A549 (cell line): ENCODE measurements around the gene GGN. TPM values are rescaled to one million over a fixed set of nuclear protein-coding genes. Genes with fewer than 3 reads are reported as not detected.

Source experiments
- ATAC-seq, 2 experiments: fragments of 200-7000 bp in 1 of 2; fragments of >200 bp in 1 of 2; cut with Nextera tagmentation in 1 of 2; cut with Tn5 transposase in 1 of 2; 3 replicates each; pipeline versions ENCODE4 v1.8.0 to v1.9.1; 2018 to 2020; ENCODE audit warnings: mild to moderate bottlenecking in 1 of 2, moderate library complexity in 1 of 2
- CTCF ChIA-PET: fragments of 300-600 bp; sonication (Branson Sonifier 250); formaldehyde crosslinking; extraction: SDS; loops from one replicate; lab custom pipeline; 2021; ENCODE audit warnings: antibody characterized with exemption, inconsistent platforms; lab: Yijun Ruan, JAX
- POLR2A ChIA-PET: fragments of 350-600 bp; formaldehyde crosslinking; extraction: SDS; loops from one replicate; lab custom pipeline; 2021; ENCODE audit warnings: antibody characterized with exemption, inconsistent platforms; lab: Yijun Ruan, JAX
- DNase-seq, 2 experiments: peaks; one replicate each; pipeline versions ENCODE4 v3.0.0 to v3.0.0-alpha.2; 2011 to 2016; ENCODE audit warnings: low read depth in 1 of 2, low spot score in 1 of 2
- FAIRE-seq: peaks from 2 replicates; lab custom pipeline; 2011; peaks lifted over from hg19 to GRCh38; lab: Jason Lieb, UNC
- H3K27ac ChIP-seq, 2 experiments: fragments of >200 bp; sonication (Bioruptor Twin); formaldehyde crosslinking; 3 replicates each; pipeline ENCODE4 v1.5.1; 2016 to 2017
- H3K4me1 ChIP-seq: fragments of >200 bp; sonication (Bioruptor Twin); formaldehyde crosslinking; 3 replicates; pipeline ENCODE4 v1.6.1; 2016
- H3K4me2 ChIP-seq: fragments of >200 bp; sonication (Bioruptor Twin); formaldehyde crosslinking; 3 replicates; pipeline ENCODE4 v1.6.1; 2016
- H3K4me3 ChIP-seq: fragments of >200 bp; sonication (Bioruptor Twin); formaldehyde crosslinking; 3 replicates; pipeline ENCODE4 v1.5.1; 2016
- H3K9me3 ChIP-seq: fragments of >200 bp; sonication (Bioruptor Twin); formaldehyde crosslinking; 3 replicates; pipeline ENCODE4 v1.6.1; 2016
- ATOH8 ChIP-seq: fragments of 250-450 bp; sonication (Bioruptor Pico); IDR thresholded peaks from 2 replicates; pipeline ENCODE4 v1.5.0; 2020; ENCODE audit warnings: low read depth, mild to moderate bottlenecking, moderate library complexity
- BHLHE40 ChIP-seq: IDR thresholded peaks from 2 replicates; pipeline ENCODE4 v1.6.1; 2012; ENCODE audit warnings: low read depth, low read length, inconsistent platforms
- CBX2 ChIP-seq: fragments of 200-600 bp; sonication (generic); IDR thresholded peaks from 2 replicates; pipeline ENCODE4 v1.6.1; 2016; ENCODE audit warnings: low read depth, mild to moderate bottlenecking, borderline replicate concordance
- CEBPB ChIP-seq, 2 experiments: fragments of >200 bp in 1 of 2; sonication (Bioruptor Twin) in 1 of 2; formaldehyde crosslinking in 1 of 2; IDR thresholded peaks; 2 replicates each; pipeline ENCODE4 v1.6.1; 2012 to 2016
- CHD4 ChIP-seq: fragments of 200-600 bp; sonication (generic); IDR thresholded peaks from 2 replicates; pipeline ENCODE4 v1.6.1; 2016; ENCODE audit warnings: antibody characterized with exemption, mild to moderate bottlenecking, borderline replicate concordance
- CTCF ChIP-seq: fragments of >200 bp; sonication (Bioruptor Twin); formaldehyde crosslinking; IDR thresholded peaks from 3 replicates; pipeline ENCODE4 v1.5.1; 2016
- E2F6 ChIP-seq: IDR thresholded peaks from 2 replicates; pipeline ENCODE4 v1.6.1; 2012; ENCODE audit warnings: low read depth, borderline replicate concordance
- EHMT2 ChIP-seq: fragments of 200-600 bp; sonication (generic); IDR thresholded peaks from 2 replicates; pipeline ENCODE4 v1.6.1; 2016; ENCODE audit warnings: antibody characterized with exemption, low read depth, mild to moderate bottlenecking, moderate library complexity
- FOSL2 ChIP-seq, 2 experiments: fragments of 450-650 bp in 1 of 2; fragments of >200 bp in 1 of 2; sonication (Bioruptor Twin) in 1 of 2; formaldehyde crosslinking; IDR thresholded peaks; 2 replicates each; pipeline versions ENCODE4 v1.5.0 to v1.6.1; 2016 to 2020; ENCODE audit warnings: mild to moderate bottlenecking in 1 of 2, moderate library complexity in 1 of 2
- GATA3 ChIP-seq: IDR thresholded peaks from 2 replicates; pipeline ENCODE4 v1.6.1; 2012; ENCODE audit warnings: borderline replicate concordance
- HOXB13 ChIP-seq: fragments of 250-450 bp; sonication (Bioruptor Pico); IDR thresholded peaks from 2 replicates; pipeline ENCODE4 v1.5.0; 2020; ENCODE audit warnings: low read depth, mild to moderate bottlenecking, moderate library complexity
- JUN ChIP-seq, 2 experiments: fragments of >200 bp; sonication (Bioruptor Twin); formaldehyde crosslinking; IDR thresholded peaks; 2 replicates in 1 of 2; 3 replicates in 1 of 2; pipeline ENCODE4 v1.6.1; 2016 to 2017
- JUNB ChIP-seq: fragments of >200 bp; sonication (Bioruptor Twin); formaldehyde crosslinking; IDR thresholded peaks from 2 replicates; pipeline ENCODE4 v1.6.1; 2016
- MAX ChIP-seq: IDR thresholded peaks from 2 replicates; pipeline ENCODE4 v1.6.1; 2012
- MYC ChIP-seq: IDR thresholded peaks from 2 replicates; pipeline ENCODE4 v1.6.1; 2012; ENCODE audit warnings: mild to moderate bottlenecking, inconsistent platforms, low read length, improper control_type of control experiment, borderline replicate concordance
- NR3C1 ChIP-seq: fragments of >200 bp; sonication (Bioruptor Twin); formaldehyde crosslinking; IDR thresholded peaks from 3 replicates; pipeline ENCODE4 v1.6.1; 2017
- PHF8 ChIP-seq: fragments of 200-600 bp; sonication (generic); IDR thresholded peaks from 2 replicates; pipeline ENCODE4 v1.6.1; 2016; ENCODE audit warnings: low read depth, mild to moderate bottlenecking, antibody characterized with exemption, moderate library complexity, borderline replicate concordance
- POLR2A ChIP-seq: IDR thresholded peaks from 2 replicates; pipeline ENCODE4 v1.6.1; 2012; ENCODE audit warnings: mild to moderate bottlenecking, low read length
- POLR2AphosphoS2 ChIP-seq: conservative IDR thresholded peaks from 2 replicates; pipeline ENCODE4 v1.6.1; 2012; ENCODE audit warnings: low read length, improper control_type of control experiment, inconsistent platforms
- RAD21 ChIP-seq, 2 experiments: fragments of >200 bp in 1 of 2; sonication (Bioruptor Twin) in 1 of 2; formaldehyde crosslinking in 1 of 2; IDR thresholded peaks in 1 of 2; conservative IDR thresholded peaks in 1 of 2; 2 replicates in 1 of 2; 3 replicates in 1 of 2; pipeline ENCODE4 v1.6.1; 2012 to 2018; ENCODE audit warnings: inconsistent platforms in 1 of 2
- RCOR1 ChIP-seq: fragments of 150-350 bp; IDR thresholded peaks from 2 replicates; pipeline ENCODE4 v1.6.1; 2014; ENCODE audit warnings: antibody characterized with exemption, low read length, low read depth
- RNF2 ChIP-seq: fragments of 200-600 bp; sonication (generic); IDR thresholded peaks from 2 replicates; pipeline ENCODE4 v1.6.1; 2016; ENCODE audit warnings: low read depth, mild to moderate bottlenecking, antibody characterized with exemption, moderate library complexity, borderline replicate concordance
- SMC3 ChIP-seq: fragments of >200 bp; sonication (Bioruptor Twin); formaldehyde crosslinking; IDR thresholded peaks from 3 replicates; pipeline ENCODE4 v1.6.1; 2018; ENCODE audit warnings: inconsistent platforms
- SREBF2 ChIP-seq: fragments of 450-650 bp; IDR thresholded peaks from 2 replicates; pipeline ENCODE4 v1.6.1; 2014; ENCODE audit warnings: mild to moderate bottlenecking, moderate library complexity
- TFCP2L1 ChIP-seq: fragments of 250-450 bp; sonication (Bioruptor Pico); IDR thresholded peaks from 2 replicates; pipeline ENCODE4 v1.5.0; 2021; ENCODE audit warnings: mild to moderate bottlenecking
- TP53 ChIP-seq: fragments of 250-450 bp; sonication (Bioruptor Pico); IDR thresholded peaks from 2 replicates; pipeline ENCODE4 v1.5.0; 2021; ENCODE audit warnings: mild to moderate bottlenecking, moderate library complexity
- ZC3H11A ChIP-seq: fragments of 450-650 bp; IDR thresholded peaks from 2 replicates; pipeline ENCODE4 v1.6.1; 2014; ENCODE audit warnings: antibody characterized with exemption, mild to moderate bottlenecking
- ZNF302 ChIP-seq: fragments of 250-450 bp; sonication (Bioruptor Pico); IDR thresholded peaks from 2 replicates; pipeline ENCODE4 v1.9.0; 2021; ENCODE audit warnings: inconsistent platforms, mild to moderate bottlenecking, moderate library complexity
- WGBS: methylation state at CpG from one replicate; pipeline ENCODE4 v1.1.6; 2017; ENCODE audit errors: missing lambda C conversion rate; 5-methylcytosine and 5-hydroxymethylcytosine counted together
- polyA plus RNA-seq, 4 experiments: library from polyadenylated mRNA; depleted of rRNA in 3 of 4; stranded (reverse); fragments of >200 nt; fragmentation: RNase III in 1 of 4; extraction: RNeasy Plus Mini Kit Qiagen cat#74134 plus additional on column Dnase treatment in 1 of 4; gene quantifications; 2 replicates in 3 of 4; 3 replicates in 1 of 4; pipeline ENCODE4 v1.2.3, GENCODE V29; 2011 to 2017
- TF ChIP-seq, protein P1 (sequence below): fragments of 450-650 bp; IDR thresholded peaks from 2 replicates; pipeline ENCODE4 v1.6.1; 2014; ENCODE audit warnings: antibody characterized with exemption
- TF ChIP-seq, protein P2 (sequence below): fragments of >200 bp; sonication (Bioruptor Twin); formaldehyde crosslinking; IDR thresholded peaks from 3 replicates; pipeline ENCODE4 v1.6.1; 2016
- TF ChIP-seq, protein P3 (sequence below): fragments of 150-350 bp; IDR thresholded peaks from 2 replicates; pipeline ENCODE4 v1.6.1; 2014; ENCODE audit warnings: low read depth, mild to moderate bottlenecking, low read length

The GGN gene
- polyA plus RNA-seq, 2 of the 4 experiments (the other 2 are of a cell fraction), result 0.46 TPM; not detected in 1

GRCh38 chr19:38362076-38362945, 25.5 kb downstream of the GGN start:
- peak; percentile 49 for FAIRE-seq
- CTCF ChIA-PET, result interaction anchor here (0.6 to 1.6 kb wide), 14 partner anchors 8 to 855 kb away, joined by 3 to 6 read pairs (median 3); partner anchors contain the start of genes CATSPERG, FAM98C, PPP1R14A and PSMD8
- peaks cover 9% of the 10 kb centered on the region; the same call in 1 of the 3 replicates for H3K4me1 ChIP-seq
- peak; percentile 72 to 80 for ATAC-seq
- H3K9me3 ChIP-seq, result no peaks in the 10 kb centered on the region
- WGBS, result 2% methylated on average over 68 of the region's 68 CpGs
- DNase-seq, result peak; percentile 92 to 94
- H3K27ac ChIP-seq, result peak overlapping the region; percentile 62 to 81
- peak overlapping the region; percentile 86 for H3K4me2 ChIP-seq
- POLR2A ChIA-PET, result interaction anchor here (0.5 to 3.0 kb wide), 9 partner anchors 11 to 568 kb away, joined by 3 to 41 read pairs (median 5); partner anchors contain the start of genes C19orf33, FAM98C, GGN and MRPS12
- H3K4me3 ChIP-seq, result peak overlapping the region; percentile 65
- TF ChIP-seq MYC, result no peak
- no peak for TF ChIP-seq NR3C1
- TF ChIP-seq TFCP2L1 (CRISPR knock-in tag), result no peak
- no peak for TF ChIP-seq SMC3
- TF ChIP-seq, protein P1, sequence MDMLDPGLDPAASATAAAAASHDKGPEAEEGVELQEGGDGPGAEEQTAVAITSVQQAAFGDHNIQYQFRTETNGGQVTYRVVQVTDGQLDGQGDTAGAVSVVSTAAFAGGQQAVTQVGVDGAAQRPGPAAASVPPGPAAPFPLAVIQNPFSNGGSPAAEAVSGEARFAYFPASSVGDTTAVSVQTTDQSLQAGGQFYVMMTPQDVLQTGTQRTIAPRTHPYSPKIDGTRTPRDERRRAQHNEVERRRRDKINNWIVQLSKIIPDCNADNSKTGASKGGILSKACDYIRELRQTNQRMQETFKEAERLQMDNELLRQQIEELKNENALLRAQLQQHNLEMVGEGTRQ, result no peak
- TF ChIP-seq CBX2, result no peak
- no peak for TF ChIP-seq ATOH8 (CRISPR knock-in tag)
- TF ChIP-seq, protein P2, sequence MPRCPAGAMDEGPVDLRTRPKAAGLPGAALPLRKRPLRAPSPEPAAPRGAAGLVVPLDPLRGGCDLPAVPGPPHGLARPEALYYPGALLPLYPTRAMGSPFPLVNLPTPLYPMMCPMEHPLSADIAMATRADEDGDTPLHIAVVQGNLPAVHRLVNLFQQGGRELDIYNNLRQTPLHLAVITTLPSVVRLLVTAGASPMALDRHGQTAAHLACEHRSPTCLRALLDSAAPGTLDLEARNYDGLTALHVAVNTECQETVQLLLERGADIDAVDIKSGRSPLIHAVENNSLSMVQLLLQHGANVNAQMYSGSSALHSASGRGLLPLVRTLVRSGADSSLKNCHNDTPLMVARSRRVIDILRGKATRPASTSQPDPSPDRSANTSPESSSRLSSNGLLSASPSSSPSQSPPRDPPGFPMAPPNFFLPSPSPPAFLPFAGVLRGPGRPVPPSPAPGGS, result no peak
- TF ChIP-seq, protein P3, sequence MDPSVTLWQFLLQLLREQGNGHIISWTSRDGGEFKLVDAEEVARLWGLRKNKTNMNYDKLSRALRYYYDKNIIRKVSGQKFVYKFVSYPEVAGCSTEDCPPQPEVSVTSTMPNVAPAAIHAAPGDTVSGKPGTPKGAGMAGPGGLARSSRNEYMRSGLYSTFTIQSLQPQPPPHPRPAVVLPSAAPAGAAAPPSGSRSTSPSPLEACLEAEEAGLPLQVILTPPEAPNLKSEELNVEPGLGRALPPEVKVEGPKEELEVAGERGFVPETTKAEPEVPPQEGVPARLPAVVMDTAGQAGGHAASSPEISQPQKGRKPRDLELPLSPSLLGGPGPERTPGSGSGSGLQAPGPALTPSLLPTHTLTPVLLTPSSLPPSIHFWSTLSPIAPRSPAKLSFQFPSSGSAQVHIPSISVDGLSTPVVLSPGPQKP, result no peak
- no peak for TF ChIP-seq FOSL2 (IDR thresholded peaks at IDR 0.05)
- peak; percentile 4; the same call in 1 of the 2 replicates for TF ChIP-seq FOSL2 (CRISPR knock-in tag; IDR thresholded peaks at IDR 0.05)
- TF ChIP-seq MAX, result peak; percentile 74
- TF ChIP-seq CTCF, result no peak
- TF ChIP-seq SREBF2, result no peak
- no peak for TF ChIP-seq GATA3
- no peak for TF ChIP-seq EHMT2
- no peak for TF ChIP-seq POLR2AphosphoS2
- TF ChIP-seq CEBPB (IDR thresholded peaks at IDR 0.05), result no peak
- no peak for TF ChIP-seq CHD4
- TF ChIP-seq BHLHE40, result no peak
- no peak for TF ChIP-seq RCOR1
- TF ChIP-seq E2F6, result peak; percentile 77
- no peak for TF ChIP-seq RAD21 (conservative IDR thresholded peaks at IDR 0.05 in 1 of 2, IDR thresholded peaks at IDR 0.05 in 1 of 2)
- TF ChIP-seq HOXB13 (CRISPR knock-in tag), result no peak
- TF ChIP-seq JUN (IDR thresholded peaks at IDR 0.05), result peak in 1 of 2 experiments; percentile 68; a peak in 1 of 5 replicates
- no peak for TF ChIP-seq ZNF302 (CRISPR knock-in tag)
- TF ChIP-seq POLR2A, result peak; percentile 57
- TF ChIP-seq JUNB, result no peak
- TF ChIP-seq RNF2, result 0 out of 2 replicates have a peak, but pooled peaks have one; percentile 30
- TF ChIP-seq ZC3H11A, result no peak
- peak; percentile 63; the same call in 1 of the 2 replicates for TF ChIP-seq PHF8
- TF ChIP-seq TP53 (CRISPR knock-in tag), result no peak
